Activated CD4-positive, alpha-beta T cell treated with anti-CD3 and anti-CD28 coated beads, Interleukin-2, amount 50 U/mL, for 16 hours (primary cell): ENCODE data around the gene COL11A1.
"Not testable (repeated sequence)": the region's sequence is repeated elsewhere in the genome, so short reads cannot be mapped to it uniquely, and the experiment has no call there.

Experiments
- DNase-seq: peaks from one replicate; pipeline ENCODE4 v3.0.0-alpha.2; 2020

COL11A1 gene

DNA sequence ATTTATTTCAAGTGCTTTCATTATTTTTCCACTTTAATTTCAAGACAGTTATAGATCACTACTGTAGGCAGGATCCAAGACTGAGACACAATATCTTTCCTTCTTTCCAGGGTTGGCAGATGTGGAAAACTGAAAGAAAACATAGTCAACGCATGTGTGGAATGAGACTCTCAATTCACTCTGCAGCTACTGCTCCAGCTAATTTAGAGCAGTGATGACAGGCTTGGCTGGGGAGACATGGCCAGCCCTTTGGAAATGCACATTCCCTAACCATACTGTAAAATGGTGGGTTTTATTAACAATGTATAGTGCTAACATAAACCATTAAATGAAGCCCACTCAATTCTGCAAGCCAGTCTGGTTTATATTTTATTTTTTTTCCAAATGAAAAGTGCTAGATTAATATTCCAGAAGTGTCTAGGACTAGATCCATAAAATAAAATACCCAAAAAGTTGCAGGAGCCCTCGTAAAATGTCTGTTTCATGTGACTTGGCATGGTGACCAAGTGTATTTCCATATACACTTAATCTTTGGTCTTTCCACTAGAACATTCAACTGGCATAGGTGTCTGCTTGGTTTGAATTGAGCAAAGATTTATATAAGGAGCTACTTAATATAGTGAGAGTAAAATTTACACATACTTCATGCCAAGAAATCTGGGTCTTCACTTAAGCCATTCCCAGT is 32.9 kb downstream of the COL11A1 start:
- no peak for DNase-seq

GRCh38 chr1:103074224-103074623 is 34.1 kb downstream of the COL11A1 start:
- no peak for DNase-seq

GRCh38 chr1:103069201-103069600 is 39.1 kb downstream of the COL11A1 start:
- no peak for DNase-seq

- no peak for DNase-seq
Observed at GRCh38 chr1:103063921-103064320, 44.4 kb downstream of the COL11A1 start.

DNA sequence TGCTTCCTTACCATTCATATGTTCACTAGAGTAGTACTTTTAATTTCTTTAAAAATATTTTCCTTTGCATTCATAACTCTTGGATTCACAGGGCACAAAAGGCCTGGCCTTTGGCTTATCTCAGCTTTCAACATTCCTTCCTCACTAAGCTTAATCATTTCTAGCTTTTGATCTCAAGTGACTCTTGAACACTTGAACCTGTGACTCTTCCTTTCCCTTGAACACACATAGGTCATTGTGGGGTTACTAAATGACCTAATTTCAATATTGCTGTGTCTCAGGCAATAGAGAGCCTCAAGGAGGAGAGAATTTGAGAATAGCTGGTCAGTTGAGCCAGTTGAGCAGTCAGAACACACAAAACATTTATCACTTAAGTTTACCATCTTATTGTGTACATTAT is 49.9 kb downstream of the COL11A1 start:
- DNase-seq: no peak

DNA sequence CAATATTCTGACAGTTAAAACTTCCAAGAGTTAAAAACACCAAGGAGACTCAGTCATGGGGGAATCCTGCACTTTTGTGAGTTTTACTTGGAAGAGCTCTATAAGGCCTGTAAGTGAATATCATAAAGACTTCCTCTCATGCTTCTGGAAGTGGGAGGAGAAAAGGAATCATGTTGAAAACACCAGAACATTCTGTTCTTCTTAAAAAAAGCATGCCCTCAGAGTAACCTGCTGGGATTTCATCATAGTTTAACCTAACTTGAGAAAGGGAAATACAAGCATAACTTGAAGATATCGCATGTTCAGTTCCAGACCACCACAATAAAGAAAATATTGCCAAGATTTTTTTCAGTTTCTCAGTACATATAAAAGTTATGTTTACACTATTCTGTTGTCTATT is 51.9 kb downstream of the COL11A1 start:
- no peak for DNase-seq

- DNase-seq: not testable (repeated sequence)
Observed at GRCh38 chr1:103028110-103028509, 80.2 kb downstream of the COL11A1 start.

GRCh38 chr1:103025858-103026409 is 82.4 kb downstream of the COL11A1 start:
- DNase-seq: no peak

- no peak for DNase-seq
Observed at GRCh38 chr1:103024051-103024450, 84.3 kb downstream of the COL11A1 start.

DNA sequence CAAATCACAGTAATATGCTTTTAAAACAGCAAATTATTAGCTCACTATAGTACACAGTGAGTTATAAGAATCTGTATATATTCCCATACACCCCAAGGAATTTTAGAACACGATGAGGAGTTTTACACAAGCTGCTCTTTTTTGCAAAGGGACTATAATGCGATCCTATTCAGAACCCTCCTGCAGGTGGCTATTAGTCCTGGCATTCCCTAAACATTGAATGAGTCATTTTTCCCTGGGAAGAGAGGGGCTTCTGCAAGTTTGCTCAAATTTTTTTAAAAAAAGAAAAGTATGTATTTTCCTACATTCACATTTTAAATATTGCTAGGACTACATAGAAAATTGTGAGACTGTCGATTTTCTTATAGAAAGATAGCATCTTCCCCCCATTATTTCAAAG is 106.3 kb downstream of the COL11A1 start:
- no peak for DNase-seq

DNA sequence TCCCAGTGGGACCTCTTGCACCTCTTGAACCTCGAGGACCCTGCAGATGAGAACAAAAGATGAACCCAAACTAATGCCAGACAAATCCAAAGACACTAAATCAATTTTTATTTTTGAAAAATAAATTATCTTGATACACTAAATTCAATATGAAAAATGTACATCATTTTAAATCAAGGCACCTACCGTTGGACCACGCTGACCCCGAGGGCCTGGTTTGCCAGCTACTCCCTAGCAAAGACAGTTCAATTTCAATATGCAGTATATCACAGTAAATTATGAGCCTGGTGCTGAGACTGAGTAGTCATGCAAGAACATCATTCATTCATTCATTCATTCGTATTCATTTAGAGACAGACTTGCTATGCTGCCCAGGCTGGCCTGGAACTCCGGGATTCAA is 129.4 kb downstream of the COL11A1 start:
- DNase-seq: no peak

- DNase-seq: no peak
Observed at GRCh38 chr1:102977292-102977691, 131.0 kb downstream of the COL11A1 start.

DNA sequence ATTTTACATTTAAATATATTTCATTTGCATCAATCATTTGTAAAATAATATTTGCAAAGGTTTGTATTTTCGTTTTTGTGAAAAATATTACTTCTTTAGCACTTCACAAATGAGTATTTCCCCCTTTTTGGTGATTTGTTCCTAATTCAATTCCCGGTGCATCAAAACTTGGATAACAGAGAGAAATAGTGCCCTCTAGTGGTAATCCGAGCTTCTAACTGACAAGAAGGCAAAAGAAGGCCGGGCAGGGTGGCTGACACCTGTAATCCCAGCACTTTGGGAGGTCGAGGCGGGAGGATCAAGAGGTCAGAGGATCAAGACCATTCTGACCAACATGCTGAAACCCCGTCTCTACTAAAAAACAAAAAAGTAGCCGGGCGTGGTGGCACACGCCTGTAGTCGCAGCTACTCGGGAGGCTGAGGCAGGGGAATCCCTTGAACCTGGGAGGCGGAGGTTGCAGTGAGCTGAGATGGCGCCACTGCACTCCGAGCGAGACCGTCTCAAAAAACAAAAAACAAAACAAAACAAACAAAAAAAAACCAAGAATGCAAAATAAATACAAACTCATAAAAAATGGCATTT is 137.7 kb downstream of the COL11A1 start:
- DNase-seq: peak; percentile 50

- DNase-seq: no peak
Observed at GRCh38 chr1:102967786-102968185, 140.5 kb downstream of the COL11A1 start.

DNA sequence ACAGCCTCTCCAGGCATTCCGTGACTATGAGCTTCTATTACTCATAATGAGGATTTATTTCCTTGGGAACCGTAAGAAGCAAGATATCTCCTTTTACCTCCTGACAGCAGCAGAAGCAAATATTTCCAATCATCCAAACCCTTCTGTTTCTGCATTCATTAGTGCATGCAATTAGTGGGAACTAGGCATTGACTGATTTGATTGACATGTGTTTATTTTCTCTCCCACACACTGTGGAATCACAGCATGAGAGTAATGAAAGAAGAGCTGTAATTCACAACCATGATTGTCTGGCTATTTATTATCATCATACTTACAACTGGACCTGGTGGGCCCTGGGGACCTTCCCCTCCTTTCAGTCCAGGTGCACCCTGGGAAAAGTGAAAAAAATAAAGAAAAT is 146.8 kb downstream of the COL11A1 start:
- no peak for DNase-seq

DNA sequence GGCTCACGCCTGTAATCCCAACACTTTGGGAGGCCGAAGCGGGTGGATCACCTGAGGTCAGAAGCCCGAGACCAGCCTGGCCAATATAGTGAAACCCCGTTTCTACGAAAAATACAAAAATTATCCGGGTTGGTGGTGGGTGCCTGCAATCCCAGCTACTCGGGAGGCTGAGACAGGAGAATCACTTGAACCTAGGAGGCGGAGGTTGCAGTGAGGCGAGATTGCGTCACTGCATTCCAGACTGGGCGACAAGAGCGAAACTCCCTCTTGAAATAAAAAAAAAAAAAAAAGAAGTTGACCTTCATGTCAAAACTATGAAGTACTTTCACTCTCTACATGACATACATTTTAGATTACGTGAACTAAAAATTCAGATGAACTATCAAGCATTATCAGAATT is 153.7 kb downstream of the COL11A1 start:
- no peak for DNase-seq

GRCh38 chr1:102952400-102952799 is 155.9 kb downstream of the COL11A1 start:
- no peak for DNase-seq

DNA sequence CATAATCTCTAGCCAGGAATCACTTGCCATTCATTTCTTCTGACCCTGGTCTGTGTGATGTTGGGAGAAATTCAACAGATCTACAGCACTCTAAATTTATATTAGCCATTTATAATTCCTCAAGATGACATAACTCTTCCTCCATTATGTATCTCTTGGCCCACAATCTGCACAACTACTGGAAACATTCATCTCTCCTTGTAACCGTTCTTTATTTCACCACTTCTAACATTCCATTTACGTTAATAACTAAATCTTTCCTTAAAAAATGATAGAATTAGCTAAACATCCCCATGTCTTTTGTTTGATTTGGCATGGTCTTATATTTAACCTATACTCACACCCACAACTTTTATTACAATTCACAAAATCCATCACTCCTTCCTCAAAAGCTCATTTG is 166.0 kb downstream of the COL11A1 start:
- no peak for DNase-seq

GRCh38 chr1:102941366-102941947 is 166.9 kb downstream of the COL11A1 start:
- no peak for DNase-seq

DNA sequence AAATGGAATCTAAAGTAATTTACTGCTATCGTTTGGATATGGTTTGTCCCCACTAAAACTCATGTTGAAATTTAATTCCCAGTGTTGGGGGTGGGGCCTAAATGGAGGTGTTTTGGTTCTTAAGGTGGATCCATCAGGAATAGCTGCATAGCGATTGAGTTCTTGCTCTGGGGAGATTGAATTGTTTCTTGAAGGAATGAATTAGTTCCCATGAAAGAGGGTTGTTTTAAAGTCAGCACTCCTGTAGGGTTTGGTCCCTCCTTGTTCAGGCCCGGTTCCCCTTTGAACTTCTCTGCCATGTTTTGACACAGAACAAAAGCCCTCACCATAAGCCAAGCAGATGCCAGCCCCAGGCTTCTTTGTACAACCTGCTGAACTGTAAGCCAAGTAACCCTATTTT is 170.9 kb downstream of the COL11A1 start:
- no peak for DNase-seq

GRCh38 chr1:102933362-102933761 is 175.0 kb downstream of the COL11A1 start:
- not testable (repeated sequence) for DNase-seq

- DNase-seq: no peak
Observed at GRCh38 chr1:102919659-102920058, 188.7 kb downstream of the COL11A1 start.

DNA sequence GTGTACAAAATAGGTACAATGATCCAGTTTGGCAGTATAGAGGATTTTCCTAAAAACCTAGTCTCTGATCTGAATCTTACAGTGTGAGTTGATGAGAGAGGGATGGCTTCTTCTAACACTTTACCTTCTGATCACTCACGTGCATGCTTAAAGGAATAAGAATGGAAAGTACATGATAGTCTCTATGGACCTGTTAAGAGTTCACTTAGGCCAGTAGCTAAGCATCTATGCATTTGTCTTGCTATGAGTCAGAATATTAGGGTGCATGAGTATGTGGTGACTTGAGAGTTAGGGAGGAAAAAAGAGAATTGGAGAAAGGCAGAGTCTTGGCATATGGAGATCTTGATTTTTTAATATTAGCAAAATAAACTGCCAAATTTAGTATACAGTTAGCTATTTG is 206.3 kb downstream of the COL11A1 start:
- DNase-seq: no peak

- DNase-seq: no peak
Observed at GRCh38 chr1:102899935-102900334, 208.4 kb downstream of the COL11A1 start.
